HepG2 (cell line): ENCODE measurements around the gene SFI1. TPM values are rescaled to one million over a fixed set of nuclear protein-coding genes. Genes with fewer than 3 reads are reported as not detected.

Experiments
- FOXP1 ChIP-seq, 2 experiments: fragments of 450-650 bp in 1 of 2; IDR thresholded peaks; 2 replicates each; pipeline ENCODE4 v1.6.1; 2017 to 2018; ENCODE audit warnings: antibody characterized with exemption in 1 of 2
- HDAC2 ChIP-seq: sonication (generic); formaldehyde crosslinking; IDR thresholded peaks from 2 replicates; pipeline ENCODE4 v1.4.0; 2020; ENCODE audit warnings: missing genetic modification reagents
- POLR2AphosphoS2 ChIP-seq: IDR thresholded peaks from 2 replicates; pipeline ENCODE4 v1.6.1; 2011; ENCODE audit warnings: low read depth, low read length, improper control_type of control experiment
- RBFOX2 ChIP-seq: fragments of 200-400 bp; formaldehyde crosslinking; IDR thresholded peaks from 2 replicates; pipeline ENCODE4 v1.6.1; 2017; ENCODE audit warnings: low read depth, mild to moderate bottlenecking, low read length
- REPIN1 ChIP-seq: sonication (generic); formaldehyde crosslinking; IDR thresholded peaks from 2 replicates; pipeline ENCODE4 v1.8.0; 2022; ENCODE audit warnings: missing genetic modification reagents, low read depth, mild to moderate bottlenecking, borderline replicate concordance
- ZFP36L1 ChIP-seq: sonication (generic); formaldehyde crosslinking; IDR thresholded peaks from 2 replicates; pipeline ENCODE4 v1.8.0; 2022; ENCODE audit warnings: mild to moderate bottlenecking, missing genetic modification reagents, moderate library complexity
- ZNF3 ChIP-seq: IDR thresholded peaks from 2 replicates; pipeline ENCODE4 v1.7.0; 2017; ENCODE audit warnings: inconsistent platforms
- ZNF530 ChIP-seq: sonication (generic); formaldehyde crosslinking; IDR thresholded peaks from 2 replicates; pipeline ENCODE4 v1.5.0; 2020; ENCODE audit warnings: low read depth, mild to moderate bottlenecking, missing genetic modification reagents
- ZNF629 ChIP-seq: sonication (generic); formaldehyde crosslinking; conservative IDR thresholded peaks from 2 replicates; pipeline ENCODE4 v1.5.0; 2020; ENCODE audit warnings: missing genetic modification reagents
- ZNF660 ChIP-seq: sonication (generic); formaldehyde crosslinking; IDR thresholded peaks from 2 replicates; pipeline ENCODE4 v1.5.1; 2020; ENCODE audit warnings: mild to moderate bottlenecking, low read depth, missing genetic modification reagents, borderline replicate concordance
- ZNF703 ChIP-seq: sonication (generic); formaldehyde crosslinking; IDR thresholded peaks from 2 replicates; pipeline ENCODE4 v1.5.1; 2020; ENCODE audit warnings: missing genetic modification reagents, mild to moderate bottlenecking, moderate library complexity, borderline replicate concordance
- polyA plus RNA-seq, 8 experiments: library from polyadenylated mRNA; depleted of rRNA in 3 of 8; stranded (reverse) in 7 of 8; unstranded in 1 of 8; fragments of >200 nt; fragmentation: Illumina TruSeq in 4 of 8; extraction: Trizol in 4 of 8; gene quantifications; 2 replicates each; pipeline versions ENCODE4 v1.2.1 to v1.2.3, GENCODE V29; 2011 to 2016; ENCODE audit warnings: low read depth in 4 of 8, missing spikeins in 1 of 8, mixed read lengths in 1 of 8; ENCODE audit not compliant: insufficient read depth in 1 of 8
- total RNA-seq, 5 experiments: library from RNA; depleted of rRNA; stranded (reverse); fragments of >200 nt; fragmentation: Illumina TruSeq; extraction: Trizol; gene quantifications; 2 replicates each; pipeline ENCODE4 v1.2.3, GENCODE V29; 2016; ENCODE audit warnings: low read depth in 1 of 5
- TF ChIP-seq, protein P1 (sequence below): IDR thresholded peaks from 2 replicates; pipeline ENCODE4 v1.6.1; 2016; ENCODE audit warnings: mild to moderate bottlenecking, missing biosample characterization, missing genetic modification reagents
- TF ChIP-seq, protein P2 (sequence below): IDR thresholded peaks from 2 replicates; pipeline ENCODE4 v1.6.1; 2016; ENCODE audit warnings: missing compliant biosample characterization, missing genetic modification reagents, borderline replicate concordance
- TF ChIP-seq, protein P3 (sequence below): sonication (generic); formaldehyde crosslinking; conservative IDR thresholded peaks from 2 replicates; pipeline ENCODE4 v1.4.0; 2020; ENCODE audit warnings: missing genetic modification reagents
- TF ChIP-seq, protein P4 (sequence below): IDR thresholded peaks from 2 replicates; pipeline ENCODE4 v1.6.1; 2016; ENCODE audit warnings: missing compliant biosample characterization, missing genetic modification reagents, borderline replicate concordance
- TF ChIP-seq, protein P5 (sequence below): sonication (generic); formaldehyde crosslinking; IDR thresholded peaks from 2 replicates; pipeline ENCODE4 v1.4.0; 2020; ENCODE audit warnings: mild to moderate bottlenecking, missing genetic modification reagents
- TF ChIP-seq, protein P6 (sequence below), 2 experiments: fragments of 450-650 bp in 1 of 2; sonication (generic) in 1 of 2; formaldehyde crosslinking; IDR thresholded peaks; 2 replicates each; pipeline versions ENCODE4 v1.5.0 to v1.8.0; 2020 to 2022; ENCODE audit warnings: mild to moderate bottlenecking in 1 of 2, missing genetic modification reagents in 1 of 2

Gene SFI1
- total and polyA plus RNA-seq, 2 of the 13 experiments (the other 11 are each of a cell fraction or from before 2014, with no cell fraction given), result 20.5 to 40.1 TPM

DNA sequence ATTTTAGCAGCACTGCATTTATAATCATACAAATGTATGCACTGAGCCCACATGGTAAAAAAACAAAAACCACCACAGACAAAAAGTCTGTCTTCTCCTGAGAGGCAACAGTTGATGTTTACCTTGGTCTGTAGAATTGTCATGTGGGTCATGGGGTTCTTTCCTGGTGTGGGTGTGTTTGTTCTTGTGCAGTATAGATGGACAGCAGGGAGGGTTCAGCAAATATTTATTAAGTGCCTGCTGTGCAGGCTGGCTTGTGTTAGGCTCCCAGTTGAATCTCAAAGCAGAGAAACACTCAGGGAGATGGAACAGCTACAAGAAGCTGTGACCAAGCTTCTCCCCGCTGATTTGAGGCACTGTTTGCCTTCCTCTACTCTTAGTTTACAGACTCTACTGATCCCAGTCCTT lies 83.5 kb downstream of the SFI1 start (continued):
- TF ChIP-seq, protein P1, sequence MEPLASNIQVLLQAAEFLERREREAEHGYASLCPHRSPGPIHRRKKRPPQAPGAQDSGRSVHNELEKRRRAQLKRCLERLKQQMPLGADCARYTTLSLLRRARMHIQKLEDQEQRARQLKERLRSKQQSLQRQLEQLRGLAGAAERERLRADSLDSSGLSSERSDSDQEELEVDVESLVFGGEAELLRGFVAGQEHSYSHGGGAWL (CRISPR knock-in tag), result no peak
- TF ChIP-seq, protein P2, sequence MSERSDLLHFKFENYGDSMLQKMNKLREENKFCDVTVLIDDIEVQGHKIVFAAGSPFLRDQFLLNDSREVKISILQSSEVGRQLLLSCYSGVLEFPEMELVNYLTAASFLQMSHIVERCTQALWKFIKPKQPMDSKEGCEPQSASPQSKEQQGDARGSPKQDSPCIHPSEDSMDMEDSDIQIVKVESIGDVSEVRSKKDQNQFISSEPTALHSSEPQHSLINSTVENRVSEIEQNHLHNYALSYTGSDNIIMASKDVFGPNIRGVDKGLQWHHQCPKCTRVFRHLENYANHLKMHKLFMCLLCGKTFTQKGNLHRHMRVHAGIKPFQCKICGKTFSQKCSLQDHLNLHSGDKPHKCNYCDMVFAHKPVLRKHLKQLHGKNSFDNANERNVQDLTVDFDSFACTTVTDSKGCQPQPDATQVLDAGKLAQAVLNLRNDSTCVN, result no peak
- TF ChIP-seq ZFP36L1 (CRISPR knock-in tag) (no peak), ZNF530 (CRISPR knock-in tag) (no peak), FOXP1 (IDR thresholded peaks at IDR 0.05) (peak; percentile 63; the same call in 1 of the 2 replicates), FOXP1 (CRISPR knock-in tag; IDR thresholded peaks at IDR 0.05) (peak; percentile 93), REPIN1 (no peak), RBFOX2 (no peak), ZNF703 (CRISPR knock-in tag) (no peak), HDAC2 (CRISPR knock-in tag) (peak; percentile 92), ZNF3 (CRISPR knock-in tag) (no peak), ZNF660 (CRISPR knock-in tag) (no peak), POLR2AphosphoS2 (no peak), ZNF629 (CRISPR knock-in tag) (no peak; the same call in 1 of the 2 replicates)
- TF ChIP-seq, protein P3, sequence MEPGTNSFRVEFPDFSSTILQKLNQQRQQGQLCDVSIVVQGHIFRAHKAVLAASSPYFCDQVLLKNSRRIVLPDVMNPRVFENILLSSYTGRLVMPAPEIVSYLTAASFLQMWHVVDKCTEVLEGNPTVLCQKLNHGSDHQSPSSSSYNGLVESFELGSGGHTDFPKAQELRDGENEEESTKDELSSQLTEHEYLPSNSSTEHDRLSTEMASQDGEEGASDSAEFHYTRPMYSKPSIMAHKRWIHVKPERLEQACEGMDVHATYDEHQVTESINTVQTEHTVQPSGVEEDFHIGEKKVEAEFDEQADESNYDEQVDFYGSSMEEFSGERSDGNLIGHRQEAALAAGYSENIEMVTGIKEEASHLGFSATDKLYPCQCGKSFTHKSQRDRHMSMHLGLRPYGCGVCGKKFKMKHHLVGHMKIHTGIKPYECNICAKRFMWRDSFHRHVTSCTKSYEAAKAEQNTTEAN, result peak; percentile 62; the same call in 1 of the 2 replicates
- TF ChIP-seq, protein P4, sequence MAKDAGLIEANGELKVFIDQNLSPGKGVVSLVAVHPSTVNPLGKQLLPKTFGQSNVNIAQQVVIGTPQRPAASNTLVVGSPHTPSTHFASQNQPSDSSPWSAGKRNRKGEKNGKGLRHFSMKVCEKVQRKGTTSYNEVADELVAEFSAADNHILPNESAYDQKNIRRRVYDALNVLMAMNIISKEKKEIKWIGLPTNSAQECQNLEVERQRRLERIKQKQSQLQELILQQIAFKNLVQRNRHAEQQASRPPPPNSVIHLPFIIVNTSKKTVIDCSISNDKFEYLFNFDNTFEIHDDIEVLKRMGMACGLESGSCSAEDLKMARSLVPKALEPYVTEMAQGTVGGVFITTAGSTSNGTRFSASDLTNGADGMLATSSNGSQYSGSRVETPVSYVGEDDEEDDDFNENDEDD (CRISPR knock-in tag), result peak; percentile 46; the same call in 1 of the 2 replicates
- TF ChIP-seq, protein P5, sequence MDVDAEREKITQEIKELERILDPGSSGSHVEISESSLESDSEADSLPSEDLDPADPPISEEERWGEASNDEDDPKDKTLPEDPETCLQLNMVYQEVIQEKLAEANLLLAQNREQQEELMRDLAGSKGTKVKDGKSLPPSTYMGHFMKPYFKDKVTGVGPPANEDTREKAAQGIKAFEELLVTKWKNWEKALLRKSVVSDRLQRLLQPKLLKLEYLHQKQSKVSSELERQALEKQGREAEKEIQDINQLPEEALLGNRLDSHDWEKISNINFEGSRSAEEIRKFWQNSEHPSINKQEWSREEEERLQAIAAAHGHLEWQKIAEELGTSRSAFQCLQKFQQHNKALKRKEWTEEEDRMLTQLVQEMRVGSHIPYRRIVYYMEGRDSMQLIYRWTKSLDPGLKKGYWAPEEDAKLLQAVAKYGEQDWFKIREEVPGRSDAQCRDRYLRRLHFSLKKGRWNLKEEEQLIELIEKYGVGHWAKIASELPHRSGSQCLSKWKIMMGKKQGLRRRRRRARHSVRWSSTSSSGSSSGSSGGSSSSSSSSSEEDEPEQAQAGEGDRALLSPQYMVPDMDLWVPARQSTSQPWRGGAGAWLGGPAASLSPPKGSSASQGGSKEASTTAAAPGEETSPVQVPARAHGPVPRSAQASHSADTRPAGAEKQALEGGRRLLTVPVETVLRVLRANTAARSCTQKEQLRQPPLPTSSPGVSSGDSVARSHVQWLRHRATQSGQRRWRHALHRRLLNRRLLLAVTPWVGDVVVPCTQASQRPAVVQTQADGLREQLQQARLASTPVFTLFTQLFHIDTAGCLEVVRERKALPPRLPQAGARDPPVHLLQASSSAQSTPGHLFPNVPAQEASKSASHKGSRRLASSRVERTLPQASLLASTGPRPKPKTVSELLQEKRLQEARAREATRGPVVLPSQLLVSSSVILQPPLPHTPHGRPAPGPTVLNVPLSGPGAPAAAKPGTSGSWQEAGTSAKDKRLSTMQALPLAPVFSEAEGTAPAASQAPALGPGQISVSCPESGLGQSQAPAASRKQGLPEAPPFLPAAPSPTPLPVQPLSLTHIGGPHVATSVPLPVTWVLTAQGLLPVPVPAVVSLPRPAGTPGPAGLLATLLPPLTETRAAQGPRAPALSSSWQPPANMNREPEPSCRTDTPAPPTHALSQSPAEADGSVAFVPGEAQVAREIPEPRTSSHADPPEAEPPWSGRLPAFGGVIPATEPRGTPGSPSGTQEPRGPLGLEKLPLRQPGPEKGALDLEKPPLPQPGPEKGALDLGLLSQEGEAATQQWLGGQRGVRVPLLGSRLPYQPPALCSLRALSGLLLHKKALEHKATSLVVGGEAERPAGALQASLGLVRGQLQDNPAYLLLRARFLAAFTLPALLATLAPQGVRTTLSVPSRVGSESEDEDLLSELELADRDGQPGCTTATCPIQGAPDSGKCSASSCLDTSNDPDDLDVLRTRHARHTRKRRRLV (CRISPR knock-in tag), result peak; percentile 45; the same call in 1 of the 2 replicates
- TF ChIP-seq, protein P6, sequence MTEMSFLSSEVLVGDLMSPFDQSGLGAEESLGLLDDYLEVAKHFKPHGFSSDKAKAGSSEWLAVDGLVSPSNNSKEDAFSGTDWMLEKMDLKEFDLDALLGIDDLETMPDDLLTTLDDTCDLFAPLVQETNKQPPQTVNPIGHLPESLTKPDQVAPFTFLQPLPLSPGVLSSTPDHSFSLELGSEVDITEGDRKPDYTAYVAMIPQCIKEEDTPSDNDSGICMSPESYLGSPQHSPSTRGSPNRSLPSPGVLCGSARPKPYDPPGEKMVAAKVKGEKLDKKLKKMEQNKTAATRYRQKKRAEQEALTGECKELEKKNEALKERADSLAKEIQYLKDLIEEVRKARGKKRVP (CRISPR knock-in tag; IDR thresholded peaks at IDR 0.05), result no peak
